Colonic mucosa (tissue), 4 donors: Measurements from ENCODE around the gene CCDC24. TPM values are rescaled to one million over a fixed set of nuclear protein-coding genes. Genes with fewer than 3 reads are reported as not detected.

Source experiments
- DNase-seq: peaks from one replicate; pipeline ENCODE4 v3.0.0-alpha.2; 2020
- H3K27ac ChIP-seq: fragments of 200-600 bp; one replicate; pipeline ENCODE4 v1.8.0; 2021
- H3K27me3 ChIP-seq: fragments of 200-600 bp; one replicate; pipeline ENCODE4 v1.8.0; 2021
- H3K36me3 ChIP-seq: fragments of 200-600 bp; one replicate; pipeline ENCODE4 v1.8.0; 2021
- H3K4me1 ChIP-seq: fragments of 200-600 bp; one replicate; pipeline ENCODE4 v1.8.0; 2021; ENCODE audit warnings: mild to moderate bottlenecking
- H3K4me3 ChIP-seq: fragments of 200-600 bp; one replicate; pipeline ENCODE4 v1.8.0; 2021
- H3K9ac ChIP-seq, 2 donors: one replicate each; pipeline ENCODE4 v1.7.0; 2013; ENCODE audit warnings: control low read depth in 2 of 2, low read depth in 2 of 2, low read length in 2 of 2
- H3K9me3 ChIP-seq: fragments of 200-600 bp; one replicate; pipeline ENCODE4 v1.8.0; 2021
- intact Hi-C: fragments of 100-400 bp; cut with DNase I; formaldehyde crosslinking; loops from one replicate; pipeline ENCODE4 v1.14.1; 2022
- total RNA-seq, 2 donors: library from RNA; stranded (reverse); fragmentation: NEBNext Ultra II Directional in 1 of 2; extraction: Animal tissue kit (Norgen Biotek cat#: 25700) in 1 of 2; gene quantifications; one replicate each; pipeline ENCODE4 v1.2.1, GENCODE V29; 2021
- TF ChIP-seq, protein P1 (sequence below): fragments of 200-600 bp; IDR thresholded peaks from one replicate; pipeline ENCODE4 v1.8.0; 2022; ENCODE audit warnings: antibody characterized with exemption, mild to moderate bottlenecking
- donor health status: healthy.
- donor health status: DM: no; HTN: no; CAD: no.
- donor health status: DM: no; HTN: no; CAD: no.

CCDC24 gene
- total RNA-seq: 10 to 100 TPM; 20.3 to 24.6 TPM

DNA sequence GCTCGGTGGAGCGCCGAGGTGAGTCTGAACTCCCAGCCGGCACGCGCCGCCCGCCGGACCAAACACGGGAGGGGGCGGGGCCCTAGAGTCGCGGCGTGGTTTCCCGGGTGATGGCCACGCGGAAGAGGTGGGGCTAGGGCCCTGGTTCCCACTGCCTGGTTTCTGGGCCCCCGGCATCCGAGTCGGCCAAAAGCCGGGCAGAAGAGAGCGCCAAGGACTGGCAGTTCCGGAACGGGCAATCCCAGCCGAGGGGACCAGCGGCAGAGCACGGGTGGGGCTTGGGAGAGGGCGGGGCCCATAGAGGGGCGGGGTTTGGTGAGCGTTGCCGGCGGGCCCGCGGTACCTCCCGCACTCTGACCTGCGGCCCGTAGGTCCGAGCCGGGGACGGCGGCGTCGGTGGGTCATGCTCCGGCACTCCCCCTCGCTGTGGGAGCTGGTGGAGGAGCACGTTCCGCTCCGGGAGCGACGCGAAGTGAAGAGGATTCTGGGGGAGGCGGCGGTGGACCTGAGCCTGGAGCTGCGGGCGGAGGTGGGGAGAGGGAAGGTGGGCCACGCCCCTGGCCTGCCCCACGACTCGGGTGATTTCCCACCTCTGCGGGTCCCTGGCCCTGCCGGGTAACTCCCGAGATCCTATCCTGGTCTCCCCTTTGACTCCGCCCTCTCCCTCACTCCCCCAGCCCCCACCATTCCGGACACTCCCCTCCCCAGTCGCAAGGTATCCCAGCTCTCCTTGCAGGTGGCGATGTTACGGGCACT lies at the start of gene CCDC24:
CCDC24 (plus strand) TSS at position 124 of the 756 bp plus-strand sequence; CDS start at position 404, 280 bp downstream.
- TF ChIP-seq, protein P1, sequence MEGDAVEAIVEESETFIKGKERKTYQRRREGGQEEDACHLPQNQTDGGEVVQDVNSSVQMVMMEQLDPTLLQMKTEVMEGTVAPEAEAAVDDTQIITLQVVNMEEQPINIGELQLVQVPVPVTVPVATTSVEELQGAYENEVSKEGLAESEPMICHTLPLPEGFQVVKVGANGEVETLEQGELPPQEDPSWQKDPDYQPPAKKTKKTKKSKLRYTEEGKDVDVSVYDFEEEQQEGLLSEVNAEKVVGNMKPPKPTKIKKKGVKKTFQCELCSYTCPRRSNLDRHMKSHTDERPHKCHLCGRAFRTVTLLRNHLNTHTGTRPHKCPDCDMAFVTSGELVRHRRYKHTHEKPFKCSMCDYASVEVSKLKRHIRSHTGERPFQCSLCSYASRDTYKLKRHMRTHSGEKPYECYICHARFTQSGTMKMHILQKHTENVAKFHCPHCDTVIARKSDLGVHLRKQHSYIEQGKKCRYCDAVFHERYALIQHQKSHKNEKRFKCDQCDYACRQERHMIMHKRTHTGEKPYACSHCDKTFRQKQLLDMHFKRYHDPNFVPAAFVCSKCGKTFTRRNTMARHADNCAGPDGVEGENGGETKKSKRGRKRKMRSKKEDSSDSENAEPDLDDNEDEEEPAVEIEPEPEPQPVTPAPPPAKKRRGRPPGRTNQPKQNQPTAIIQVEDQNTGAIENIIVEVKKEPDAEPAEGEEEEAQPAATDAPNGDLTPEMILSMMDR: no peak
- H3K9me3 ChIP-seq: no peaks in the 10 kb centered on the region
- peak within 1 kb of the TSS; percentile 76 for H3K4me3 ChIP-seq
- H3K27me3 ChIP-seq: no peaks in the 10 kb centered on the region
- peak within 1 kb of the TSS; percentile 79 to 81 for H3K9ac ChIP-seq
- no peaks in the 10 kb centered on the region for H3K4me1 ChIP-seq
- DNase-seq: peak; percentile 89
- no peaks in the 10 kb centered on the region for H3K36me3 ChIP-seq
- intact Hi-C loops: no loop called here
- peak within 1 kb of the TSS; percentile 80 for H3K27ac ChIP-seq

DNA sequence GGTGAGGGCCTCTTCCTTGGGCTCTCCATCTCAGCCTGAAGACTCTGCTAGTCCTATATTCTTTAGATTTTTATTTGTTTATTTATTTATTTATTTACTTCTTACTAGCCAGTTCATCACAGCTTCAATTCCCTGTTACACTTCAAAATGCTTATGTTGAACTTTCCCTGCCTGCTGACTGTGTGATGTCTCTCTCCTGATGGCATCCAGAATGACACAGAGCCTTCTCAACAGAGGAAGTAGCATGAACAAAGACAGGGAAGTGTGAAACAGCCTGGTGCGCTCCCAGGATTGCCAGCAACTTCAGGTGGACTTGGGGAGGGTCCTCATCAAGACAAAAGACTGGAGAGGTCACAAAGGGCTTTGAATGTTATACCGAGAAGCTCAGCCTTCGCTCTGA lies 49.0 kb upstream of the CCDC24 start:
- Histone ChIP-seq H3K27ac (no peak overlapping the region), H3K9me3 (no peaks in the 10 kb centered on the region), H3K4me3 (no peak overlapping the region), H3K4me1 (peaks cover 3% of the 10 kb centered on the region), H3K9ac (no peak overlapping the region), H3K36me3 (no peaks in the 10 kb centered on the region), H3K27me3 (no peaks in the 10 kb centered on the region)
- no peak for DNase-seq
- intact Hi-C loops: no loop called here
- TF ChIP-seq, protein P1: no peak

DNA sequence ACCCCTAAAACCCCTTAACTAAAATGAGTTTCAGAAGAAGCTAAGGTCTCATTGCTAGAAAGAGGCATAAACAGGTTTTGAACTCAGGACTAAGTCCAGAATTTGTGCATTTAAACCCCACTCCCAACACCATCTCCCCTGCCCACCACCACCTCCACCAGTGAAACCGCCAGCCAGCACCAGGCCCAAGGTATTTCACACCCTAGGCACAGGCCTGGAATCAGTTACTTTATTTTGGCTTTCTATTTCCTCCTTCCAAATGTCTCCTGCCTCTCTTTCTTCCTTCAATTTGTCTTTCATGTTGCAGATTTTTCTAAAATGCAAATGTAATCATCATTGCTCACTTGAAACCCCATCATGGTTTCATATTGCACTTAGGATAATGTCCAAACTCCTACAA lies 46.5 kb upstream of the CCDC24 start:
- no peaks in the 10 kb centered on the region for H3K36me3 ChIP-seq
- no peak for DNase-seq
- intact Hi-C loops: no loop called here
- H3K27me3 ChIP-seq: no peaks in the 10 kb centered on the region
- H3K4me1 ChIP-seq: peaks cover 14% of the 10 kb centered on the region
- no peaks in the 10 kb centered on the region for H3K9me3 ChIP-seq
- H3K4me3 ChIP-seq: no peak overlapping the region
- TF ChIP-seq, protein P1: no peak
- H3K9ac ChIP-seq: no peak overlapping the region
- H3K27ac ChIP-seq: no peak overlapping the region

DNA sequence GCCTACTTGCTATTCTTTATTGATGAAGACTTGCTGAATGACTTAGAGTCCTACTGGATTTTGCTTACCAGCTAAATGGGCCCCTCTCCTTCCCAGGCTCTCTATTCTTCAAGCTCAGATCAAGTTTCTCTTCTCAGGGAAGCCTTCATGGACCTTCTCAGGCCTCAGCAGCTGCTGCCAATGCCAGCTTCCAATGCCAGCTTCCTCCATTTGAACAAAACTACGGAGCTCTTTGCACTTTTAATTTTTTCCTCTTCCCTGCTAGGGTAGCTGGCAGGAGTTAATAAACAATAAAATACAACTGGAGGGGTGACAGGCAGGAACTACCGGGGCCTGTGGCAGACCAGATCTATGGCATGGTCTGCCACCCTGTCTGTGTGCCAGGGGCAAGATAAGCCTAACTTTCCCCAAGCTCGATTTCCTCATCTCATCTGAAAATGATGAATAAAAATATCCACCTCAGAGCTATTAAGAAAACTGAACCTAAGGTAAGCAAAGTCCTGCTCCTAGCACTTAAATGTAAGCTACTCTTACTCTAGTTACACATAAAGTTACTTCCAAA lies 45.6 kb upstream of the CCDC24 start:
- intact Hi-C loops: no loop called here
- Histone ChIP-seq H3K36me3 (no peaks in the 10 kb centered on the region), H3K27me3 (no peaks in the 10 kb centered on the region), H3K9me3 (no peaks in the 10 kb centered on the region), H3K4me3 (peak overlapping the region; percentile 91), H3K4me1 (peaks cover 14% of the 10 kb centered on the region), H3K27ac (peak overlapping the region; percentile 91), H3K9ac (peak overlapping the region; percentile 93 to 94)
- TF ChIP-seq, protein P1: no peak
- no peak for DNase-seq

DNA sequence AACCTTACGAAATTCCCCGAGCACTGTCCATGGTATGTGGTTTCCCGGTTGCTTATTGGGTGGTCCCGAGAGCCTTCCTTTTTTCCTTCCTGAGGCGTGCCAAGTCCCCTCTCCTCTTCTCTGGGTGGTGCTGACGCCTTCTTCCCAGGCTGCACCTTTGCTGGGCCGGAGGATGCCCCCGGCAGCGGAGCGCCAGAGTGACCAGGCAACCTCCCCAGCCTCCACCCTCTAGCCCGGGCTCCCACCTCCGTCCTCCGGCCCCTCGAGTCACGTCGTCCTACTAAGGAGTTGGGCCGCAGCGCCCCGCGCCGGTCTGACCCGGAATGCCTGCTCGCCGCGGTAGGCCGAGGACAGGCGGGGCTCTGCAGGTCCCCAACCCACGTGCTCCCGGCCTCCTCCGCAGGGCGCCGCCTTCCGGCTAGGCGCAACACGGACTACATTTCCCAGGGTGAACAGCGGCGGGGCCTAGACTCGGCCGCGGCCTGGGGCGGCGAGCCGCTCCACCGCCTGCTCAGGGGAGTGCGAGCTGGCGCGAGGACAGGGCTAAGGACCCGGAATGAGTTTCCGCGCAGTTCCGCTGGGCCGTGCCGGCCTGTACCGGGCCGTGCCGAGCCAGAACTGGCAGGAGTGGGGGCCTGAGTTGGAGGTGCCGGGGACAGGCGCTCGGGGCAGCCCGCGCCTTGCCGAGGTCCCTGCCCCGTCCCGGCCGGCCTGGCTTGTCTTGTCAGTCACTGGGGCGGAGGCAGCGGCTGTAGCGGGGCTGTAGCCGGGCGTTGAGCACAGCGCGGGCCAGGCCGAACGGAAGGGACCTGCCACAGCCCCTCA lies 45.0 kb upstream of the CCDC24 start, which contains the start of gene IPO13:
IPO13 (plus strand) TSS at position 715 of the 825 bp plus-strand sequence. CDS start 651 bp downstream, outside the sequence.
- Histone ChIP-seq H3K4me1 (peaks cover 14% of the 10 kb centered on the region), H3K27me3 (no peaks in the 10 kb centered on the region), H3K27ac (peak within 1 kb of the TSS; percentile 91), H3K9me3 (no peaks in the 10 kb centered on the region), H3K4me3 (peak within 1 kb of the TSS; percentile 91), H3K36me3 (no peaks in the 10 kb centered on the region), H3K9ac (peak within 1 kb of the TSS; percentile 93 to 94)
- peak; percentile 97 for DNase-seq
- intact Hi-C loops: no loop called here
- TF ChIP-seq, protein P1: peak; percentile 72
